G401 (cell line): ENCODE results near the gene SETD7. TPM values are rescaled to one million over a fixed set of nuclear protein-coding genes. Genes with fewer than 3 reads are reported as not detected.
A peak's percentile ranks its signal among the peaks of the same experiment; 100 is the strongest.
"Not testable (repeated sequence)": the region's sequence is repeated elsewhere in the genome, so short reads cannot be mapped to it uniquely, and the experiment has no call there.

Source experiments
- DNase-seq: peaks from one replicate; pipeline ENCODE4 v3.0.0-alpha.2; 2015; ENCODE audit warnings: low spot score
- in situ Hi-C: cut with HindIII; loops from 2 replicates; pipeline ENCODE4 v1.10.0; 2016; ENCODE audit warnings: low sequenced_read_pairs, mixed read lengths
- total RNA-seq: library from RNA; depleted of rRNA; stranded (reverse); fragments of >200 nt; shearing (Covaris generic); gene quantifications from 2 replicates; pipeline ENCODE4 v1.2.3, GENCODE V29; 2014

Gene SETD7
- total RNA-seq, 1 experiment from 2014 or later: 9.6 TPM

GRCh38 chr4:139483000-139483399 is 73.0 kb downstream of the SETD7 start:
- in situ Hi-C loops: no loop called here

GRCh38 chr4:139481465-139481864 is 74.6 kb downstream of the SETD7 start:
- no peak for DNase-seq
- in situ Hi-C loops: no loop called here

More at GRCh38 chr4:139483000-139483399, 73.0 kb downstream of the SETD7 start:
- no peak for DNase-seq

- in situ Hi-C loops: no loop called here
- DNase-seq: no peak
Measured at GRCh38 chr4:139476363-139476762, 79.7 kb downstream of the SETD7 start.

GRCh38 chr4:139472852-139473251 is 83.2 kb downstream of the SETD7 start:
- in situ Hi-C loops: no loop called here
- no peak for DNase-seq

- DNase-seq: no peak
- in situ Hi-C loops: no loop called here
Measured at GRCh38 chr4:139470997-139471665, 84.9 kb downstream of the SETD7 start.

GRCh38 chr4:139470295-139470694 is 85.7 kb downstream of the SETD7 start:
- DNase-seq: no peak
- in situ Hi-C loops: no loop called here

GRCh38 chr4:139469869-139470268 is 86.2 kb downstream of the SETD7 start:
- in situ Hi-C loops: no loop called here
- no peak for DNase-seq

- no peak for DNase-seq
- in situ Hi-C loops: no loop called here
Measured at GRCh38 chr4:139469216-139469615, 86.8 kb downstream of the SETD7 start.

GRCh38 chr4:139468756-139469155 is 87.3 kb downstream of the SETD7 start:
- DNase-seq, in situ Hi-C loops: not testable (repeated sequence)

GRCh38 chr4:139465922-139466321 is 90.1 kb downstream of the SETD7 start:
- DNase-seq: no peak
- in situ Hi-C loops: no loop called here

- in situ Hi-C loops, DNase-seq: not testable (repeated sequence)
Measured at GRCh38 chr4:139464512-139464911, 91.5 kb downstream of the SETD7 start.

GRCh38 chr4:139461022-139461628 is 94.9 kb downstream of the SETD7 start:
- in situ Hi-C loops: no loop called here

GRCh38 chr4:139460565-139460964 is 95.5 kb downstream of the SETD7 start:
- in situ Hi-C loops: no loop called here
- DNase-seq: no peak

More at GRCh38 chr4:139461022-139461628, 94.9 kb downstream of the SETD7 start:
- DNase-seq: peak; percentile 26

- in situ Hi-C loops: no loop called here
- no peak for DNase-seq
Measured at GRCh38 chr4:139458999-139459398, 97.0 kb downstream of the SETD7 start.

- in situ Hi-C loops: no loop called here
- DNase-seq: no peak
Measured at GRCh38 chr4:139458543-139458942, 97.5 kb downstream of the SETD7 start.

- in situ Hi-C loops: no loop called here
- DNase-seq: peak; percentile 59
Measured at GRCh38 chr4:139457318-139457717, 98.7 kb downstream of the SETD7 start.

GRCh38 chr4:139455126-139455538 is 100.9 kb downstream of the SETD7 start:
- peak; percentile 35 for DNase-seq
- in situ Hi-C loops: no loop called here

GRCh38 chr4:139454111-139455045 is 101.6 kb downstream of the SETD7 start, which contains the start of gene RAB33B:
RAB33B (plus strand) TSS chr4:139454121; CDS start chr4:139454196, 75 bp downstream.
- no peak for DNase-seq
- in situ Hi-C loops: no loop called here

GRCh38 chr4:139453371-139454110 is 102.5 kb downstream of the SETD7 start:
- in situ Hi-C loops: no loop called here

More at GRCh38 chr4:139453371-139454110, 102.5 kb downstream of the SETD7 start:
- peak; percentile 96 for DNase-seq
